CD14-positive monocyte (primary cell): Measurements from ENCODE around the gene SIGLEC9. TPM values are rescaled to one million over a fixed set of nuclear protein-coding genes. Genes with fewer than 3 reads are reported as not detected.
A peak's percentile ranks its signal among the peaks of the same experiment; 100 is the strongest.

Source experiments
- DNase-seq, 3 donors: peaks; one replicate each; pipeline ENCODE4 v3.0.0-alpha.2; 2011 to 2022
- H2AFZ ChIP-seq: 2 replicates; pipeline ENCODE4 v1.6.0; 2012; ENCODE audit warnings: mild to moderate bottlenecking, low read depth, low read length, inconsistent platforms; ENCODE audit not compliant: insufficient read depth, poor library complexity, severe bottlenecking
- H3K27ac ChIP-seq, 2 donors: 1 replicate in 1 of 2; 2 replicates in 1 of 2; pipeline ENCODE4 v1.5.1; 2012 to 2013; ENCODE audit warnings: low read length in 2 of 2, control low read depth in 1 of 2, inconsistent platforms in 1 of 2, low read depth in 1 of 2, mild to moderate bottlenecking in 1 of 2
- H3K27me3 ChIP-seq, 2 donors: one replicate each; pipeline versions ENCODE4 v1.6.0 to v1.6.1; 2011 to 2013; ENCODE audit warnings: low read length in 2 of 2; ENCODE audit not compliant: control insufficient read depth in 2 of 2, insufficient read depth in 2 of 2
- H3K36me3 ChIP-seq, 2 donors: replicated peaks in 1 of 2; 1 replicate in 1 of 2; 2 replicates in 1 of 2; pipeline versions ENCODE4 v1.5.1 to v1.6.1; 2012 to 2013; ENCODE audit warnings: low read length in 2 of 2, control low read depth in 1 of 2, inconsistent platforms in 1 of 2, mild to moderate bottlenecking in 1 of 2; ENCODE audit not compliant: insufficient read depth in 2 of 2, control insufficient read depth in 1 of 2
- H3K4me1 ChIP-seq, 2 donors: 1 replicate in 1 of 2; 2 replicates in 1 of 2; pipeline versions ENCODE4 v1.5.1 to v1.6.1; 2012 to 2013; ENCODE audit warnings: low read length in 2 of 2, control low read depth in 1 of 2, inconsistent platforms in 1 of 2, mild to moderate bottlenecking in 1 of 2, moderate library complexity in 1 of 2; ENCODE audit not compliant: insufficient read depth in 2 of 2, control insufficient read depth in 1 of 2
- H3K4me2 ChIP-seq: replicated peaks from 2 replicates; pipeline ENCODE3; 2012; ENCODE audit warnings: low read length, moderate library complexity, mild to moderate bottlenecking; ENCODE audit not compliant: poor library complexity, severe bottlenecking; ENCODE audit errors: extremely low read depth
- H3K4me3 ChIP-seq, 3 experiments: fragments of 200-600 bp in 1 of 3; sonication (generic) in 1 of 3; replicated peaks in 1 of 3; 1 replicate in 2 of 3; 2 replicates in 1 of 3; pipeline ENCODE4 v1.5.1; 2011 to 2013; ENCODE audit warnings: low read length in 3 of 3, mild to moderate bottlenecking in 3 of 3, control low read depth in 2 of 3, low read depth in 2 of 3, inconsistent platforms in 1 of 3, moderate library complexity in 1 of 3
- H3K79me2 ChIP-seq: 2 replicates; pipeline ENCODE4 v1.6.0; 2012; ENCODE audit warnings: mild to moderate bottlenecking, control low read depth, inconsistent platforms, low read length, moderate library complexity; ENCODE audit not compliant: insufficient read depth
- H3K9ac ChIP-seq: 2 replicates; pipeline ENCODE4 v1.6.0; 2017; ENCODE audit warnings: low read length, mild to moderate bottlenecking; ENCODE audit not compliant: insufficient read depth, poor library complexity, severe bottlenecking
- H3K9me3 ChIP-seq, 2 donors: replicated peaks in 1 of 2; 1 replicate in 1 of 2; 2 replicates in 1 of 2; pipeline versions ENCODE4 v1.5.1 to v1.6.1; 2012 to 2013; ENCODE audit warnings: low read length in 2 of 2, control low read depth in 1 of 2; ENCODE audit not compliant: control insufficient read depth in 1 of 2, insufficient read depth in 1 of 2
- H4K20me1 ChIP-seq: 2 replicates; pipeline ENCODE4 v1.6.0; 2012; ENCODE audit warnings: mild to moderate bottlenecking, low read length, control low read depth, moderate library complexity; ENCODE audit not compliant: insufficient read depth
- H3K27ac Mint-ChIP-seq, 7 donors: one replicate each; pipeline ENCODE4 v1.8.0; 2020; ENCODE audit warnings: mild to moderate bottlenecking in 7 of 7, mixed read lengths in 7 of 7, moderate library complexity in 6 of 7, inconsistent platforms in 2 of 7
- H3K27me3 Mint-ChIP-seq, 3 donors: one replicate each; pipeline ENCODE4 v1.8.0; 2021 to 2022; ENCODE audit warnings: low read depth in 3 of 3, mild to moderate bottlenecking in 3 of 3, mixed read lengths in 3 of 3, moderate library complexity in 3 of 3, inconsistent platforms in 1 of 3
- H3K36me3 Mint-ChIP-seq, 2 donors: one replicate each; pipeline ENCODE4 v1.8.0; 2020; ENCODE audit warnings: mixed read lengths in 2 of 2, inconsistent platforms in 1 of 2, mild to moderate bottlenecking in 1 of 2
- H3K4me1 Mint-ChIP-seq: one replicate; pipeline ENCODE4 v1.8.0; 2020; ENCODE audit warnings: mild to moderate bottlenecking, mixed read lengths
- H3K4me3 Mint-ChIP-seq, 2 donors: one replicate each; pipeline ENCODE4 v1.8.0; 2020; ENCODE audit warnings: mild to moderate bottlenecking in 2 of 2, mixed read lengths in 2 of 2, moderate library complexity in 1 of 2
- H3K9me3 Mint-ChIP-seq, 7 donors: one replicate each; pipeline ENCODE4 v1.8.0; 2020 to 2022; ENCODE audit warnings: mixed read lengths in 7 of 7, mild to moderate bottlenecking in 6 of 7, moderate library complexity in 6 of 7, inconsistent platforms in 2 of 7
- CTCF ChIP-seq: fragments of 200-600 bp; IDR thresholded peaks from one replicate; pipeline ENCODE4 v1.8.0; 2022; ENCODE audit warnings: antibody characterized with exemption, mild to moderate bottlenecking
- WGBS: methylation state at CpG from one replicate; pipeline ENCODE4 v1.1.5; 2013; ENCODE audit warnings: missing lambda C conversion rate; ENCODE audit not compliant: insufficient coverage; 5-methylcytosine and 5-hydroxymethylcytosine counted together
- intact Hi-C, 2 donors: fragments of 100-400 bp; cut with micrococcal nuclease; formaldehyde crosslinking; loops; one replicate each; pipeline versions ENCODE4 v1.15.0 to v1.15.1; 2023
- polyA plus RNA-seq, 3 donors: library from polyadenylated mRNA; depleted of rRNA in 1 of 3; unstranded in 2 of 3; stranded (reverse) in 1 of 3; fragments of 300-500 nt in 2 of 3; fragments of >200 nt in 1 of 3; fragmentation: Illumina TruSeq in 2 of 3; gene quantifications; 1 replicate in 2 of 3; 2 replicates in 1 of 3; pipeline ENCODE4 v1.2.3, GENCODE V29; 2012 to 2021

The SIGLEC9 gene
- polyA plus RNA-seq, 3 donors = 87.5 to 137 (median 133) TPM

GRCh38 chr19:51168564-51169282 is 44.0 kb downstream of the SIGLEC9 start:
- no peak overlapping the region for H2AFZ ChIP-seq
- no peak overlapping the region for H3K4me2 ChIP-seq

More at GRCh38 chr19:51168564-51169282, 44.0 kb downstream of the SIGLEC9 start:
- Mint-ChIP-seq H3K4me3 (no peak overlapping the region), H3K36me3 (no peaks in the 10 kb centered on the region), H3K4me1 (peaks cover 23% of the 10 kb centered on the region), H3K27me3 (peaks cover 0 to 8% (median 3%) of the 10 kb centered on the region in 3 donors), H3K9me3 (peaks cover 0 to 2% (median 0%) of the 10 kb centered on the region in 7 donors), H3K27ac (peak overlapping the region in 4 of 7 donors; percentile 21 to 58 (median 43))
- no peaks in the 10 kb centered on the region for H3K27me3 ChIP-seq
- H3K9me3 ChIP-seq = no peaks in the 10 kb centered on the region
- H3K9ac ChIP-seq = no peak overlapping the region
- H3K36me3 ChIP-seq = no peaks in the 10 kb centered on the region
- H3K27ac ChIP-seq = no peak overlapping the region
- 99% methylated on average over 8 of the region's 13 CpGs for WGBS
- H4K20me1 ChIP-seq = no peaks in the 10 kb centered on the region
- H3K4me3 ChIP-seq = no peak overlapping the region
- intact Hi-C loops = loop anchor here in 1 of 2 donors (5.0 to 10.0 kb wide), 2 partner anchors 146 to 244 kb away; no protein-coding TSS in a partner anchor
- peaks cover 18 to 22% of the 10 kb centered on the region in 2 donors for H3K4me1 ChIP-seq
- DNase-seq = no peak
- TF ChIP-seq CTCF = no peak
- H3K79me2 ChIP-seq = no peaks in the 10 kb centered on the region
